ENCODE measurements around the gene SCYGR2. TPM values are rescaled to one million over a fixed set of nuclear protein-coding genes. Genes with fewer than 3 reads are reported as not detected.

The SCYGR2 gene
- total and polyA plus RNA-seq, 10 donors = not detected

- H3K36me3 ChIP-seq = no peaks in the 10 kb centered on the region
- H3K4me1 ChIP-seq = no peaks in the 10 kb centered on the region
- TF ChIP-seq, protein P1, sequence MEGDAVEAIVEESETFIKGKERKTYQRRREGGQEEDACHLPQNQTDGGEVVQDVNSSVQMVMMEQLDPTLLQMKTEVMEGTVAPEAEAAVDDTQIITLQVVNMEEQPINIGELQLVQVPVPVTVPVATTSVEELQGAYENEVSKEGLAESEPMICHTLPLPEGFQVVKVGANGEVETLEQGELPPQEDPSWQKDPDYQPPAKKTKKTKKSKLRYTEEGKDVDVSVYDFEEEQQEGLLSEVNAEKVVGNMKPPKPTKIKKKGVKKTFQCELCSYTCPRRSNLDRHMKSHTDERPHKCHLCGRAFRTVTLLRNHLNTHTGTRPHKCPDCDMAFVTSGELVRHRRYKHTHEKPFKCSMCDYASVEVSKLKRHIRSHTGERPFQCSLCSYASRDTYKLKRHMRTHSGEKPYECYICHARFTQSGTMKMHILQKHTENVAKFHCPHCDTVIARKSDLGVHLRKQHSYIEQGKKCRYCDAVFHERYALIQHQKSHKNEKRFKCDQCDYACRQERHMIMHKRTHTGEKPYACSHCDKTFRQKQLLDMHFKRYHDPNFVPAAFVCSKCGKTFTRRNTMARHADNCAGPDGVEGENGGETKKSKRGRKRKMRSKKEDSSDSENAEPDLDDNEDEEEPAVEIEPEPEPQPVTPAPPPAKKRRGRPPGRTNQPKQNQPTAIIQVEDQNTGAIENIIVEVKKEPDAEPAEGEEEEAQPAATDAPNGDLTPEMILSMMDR (IDR thresholded peaks at IDR 0.05 in 8 of 11, conservative IDR thresholded peaks at IDR 0.05 in 3 of 11) = no peak
- TF ChIP-seq POLR2A (IDR thresholded peaks at IDR 0.05) = no peak
- no peak for TF ChIP-seq POLR2AphosphoS5 (IDR thresholded peaks at IDR 0.05)
- peaks cover 0 to 10% (median 5%) of the 10 kb centered on the region in 8 donors for H3K9me3 ChIP-seq
- no peaks in the 10 kb centered on the region for H3K27me3 ChIP-seq (replicated peaks in 1 of 7)
- no peak overlapping the region for H3K4me3 ChIP-seq
- H3K27ac ChIP-seq = no peak overlapping the region
- DNase-seq = no peak
- intact Hi-C loops (cut with DNase I; ENCODE audit: low total_unique reads) = no loop called here
Measured at GRCh38 chr2:227623226-227623625, 24.5 kb downstream of the SCYGR2 start.

DNA sequence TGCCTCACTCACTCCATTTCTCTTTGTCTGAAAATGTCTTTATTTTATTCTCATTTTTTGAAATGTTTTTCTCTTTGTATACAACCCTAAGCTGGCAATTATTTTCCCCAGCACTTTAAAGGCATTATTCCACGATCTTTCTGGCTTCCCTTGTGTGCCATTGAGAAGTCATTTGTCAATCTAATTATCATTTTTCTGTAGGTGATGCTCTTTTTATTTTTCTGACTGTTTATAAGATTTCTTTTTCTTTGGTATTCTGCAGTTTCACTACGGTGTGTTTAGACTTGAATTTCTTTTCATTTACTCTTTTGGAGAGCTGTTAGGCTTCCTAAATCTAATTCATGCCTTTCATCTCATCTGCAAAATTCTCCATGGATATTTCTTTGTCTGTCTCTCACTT, 26.7 kb downstream of the SCYGR2 start:
- H3K9me3 ChIP-seq = peaks cover 0 to 10% (median 5%) of the 10 kb centered on the region in 8 donors
- no peak overlapping the region for H3K27ac ChIP-seq
- DNase-seq = no peak
- 67 to 89% (median 70%) methylated on average over 1 to 2 of the region's 2 CpGs for WGBS, 5 donors
- peaks cover 0 to 3% (median 0%) of the 10 kb centered on the region in 7 donors for H3K27me3 ChIP-seq (replicated peaks in 1 of 7)
- no peaks in the 10 kb centered on the region for H3K36me3 ChIP-seq
- H3K4me3 ChIP-seq = no peak overlapping the region
- intact Hi-C loops (cut with DNase I; ENCODE audit: low total_unique reads) = no loop called here
- H3K4me1 ChIP-seq = no peaks in the 10 kb centered on the region
- TF ChIP-seq POLR2A (IDR thresholded peaks at IDR 0.05) (no peak), POLR2AphosphoS5 (IDR thresholded peaks at IDR 0.05) (no peak)
- TF ChIP-seq, protein P1 (IDR thresholded peaks at IDR 0.05 in 8 of 11, conservative IDR thresholded peaks at IDR 0.05 in 3 of 11) = no peak

- H3K9me3 ChIP-seq = peaks cover 0 to 10% (median 5%) of the 10 kb centered on the region in 8 donors
- intact Hi-C loops (cut with DNase I; ENCODE audit: low total_unique reads) = no loop called here
- H3K36me3 ChIP-seq = no peaks in the 10 kb centered on the region
- H3K4me1 ChIP-seq = no peaks in the 10 kb centered on the region
- DNase-seq = no peak
- 80 to 94% (median 92%) methylated on average over 10 of the region's 10 CpGs for WGBS, 5 donors
- TF ChIP-seq POLR2AphosphoS5 (IDR thresholded peaks at IDR 0.05) (no peak), POLR2A (IDR thresholded peaks at IDR 0.05) (no peak)
- TF ChIP-seq, protein P1 (IDR thresholded peaks at IDR 0.05 in 8 of 11, conservative IDR thresholded peaks at IDR 0.05 in 3 of 11) = no peak
- H3K27me3 ChIP-seq (replicated peaks in 1 of 7) = peaks cover 0 to 6% (median 0%) of the 10 kb centered on the region in 7 donors
- H3K27ac ChIP-seq = no peak overlapping the region
- H3K4me3 ChIP-seq = no peak overlapping the region
Measured at GRCh38 chr2:227626580-227627151, 28.0 kb downstream of the SCYGR2 start.

GRCh38 chr2:227627769-227628168, 29.1 kb downstream of the SCYGR2 start:
- Histone ChIP-seq H3K4me1 (no peaks in the 10 kb centered on the region), H3K27ac (no peak overlapping the region), H3K27me3 (replicated peaks in 1 of 7) (peaks cover 0 to 11% (median 0%) of the 10 kb centered on the region in 7 donors), H3K9me3 (peaks cover 0 to 2% (median 1%) of the 10 kb centered on the region in 8 donors), H3K36me3 (no peaks in the 10 kb centered on the region), H3K4me3 (no peak overlapping the region)
- TF ChIP-seq, protein P1 (IDR thresholded peaks at IDR 0.05 in 8 of 11, conservative IDR thresholded peaks at IDR 0.05 in 3 of 11) = no peak
- TF ChIP-seq POLR2A (IDR thresholded peaks at IDR 0.05) = no peak
- TF ChIP-seq POLR2AphosphoS5 (IDR thresholded peaks at IDR 0.05) = no peak
- intact Hi-C loops (cut with DNase I; ENCODE audit: low total_unique reads) = no loop called here
- DNase-seq = no peak
- WGBS, 5 donors = 51 to 67% (median 64%) methylated on average over 3 of the region's 3 CpGs

All from spleen (tissue), 11 donors.